ENCODE results near the gene HLA-DOA. TPM values are rescaled to one million over a fixed set of nuclear protein-coding genes. Genes with fewer than 3 reads are reported as not detected.

Gene HLA-DOA
- total and polyA plus RNA-seq, 10 of the 15 experiments (the other 5 are each of a cell fraction or from before 2014, with no cell fraction given), result 8.8 to 108 (median 58.3) TPM

- TF ChIP-seq MEF2B (IDR thresholded peaks at IDR 0.05; ENCODE audit: partially characterized antibody, poor library complexity, severe bottlenecking) (no peak), CHD4 (IDR thresholded peaks at IDR 0.05) (no peak), E2F4 (IDR thresholded peaks at IDR 0.05; ENCODE audit: low read depth, low read length) (no peak), MLLT1 (IDR thresholded peaks at IDR 0.05) (no peak), NR2C1 (IDR thresholded peaks at IDR 0.05) (no peak), MEF2A (IDR thresholded peaks at IDR 0.05; ENCODE audit: insufficient read depth, low read depth, low read length) (no peak), SUPT20H (IDR thresholded peaks at IDR 0.05; ENCODE audit: borderline replicate concordance, control insufficient read depth, low read depth, low read length) (no peak), JUNB (IDR thresholded peaks at IDR 0.05) (peak; percentile 52), ZBTB4 (CRISPR knock-in tag; IDR thresholded peaks at IDR 0.05) (no peak), GABPA (IDR thresholded peaks at IDR 0.05; ENCODE audit: low read depth) (no peak), ZNF687 (IDR thresholded peaks at IDR 0.05) (no peak), EZH2 (IDR thresholded peaks at IDR 0.05; ENCODE audit: borderline replicate concordance, control insufficient read depth, low read depth, low read length) (no peak), ZNF207 (IDR thresholded peaks at IDR 0.05; ENCODE audit: borderline replicate concordance) (no peak), NFYB (IDR thresholded peaks at IDR 0.05; ENCODE audit: insufficient read depth, low read depth, low read length) (no peak), ZBTB33 (IDR thresholded peaks at IDR 0.05) (no peak)
Observed at GRCh38 chr6:33040157-33040556, 30.8 kb upstream of the HLA-DOA start (continued).
